H9 (cell line): ENCODE measurements around the gene TIFAB. TPM values are rescaled to one million over a fixed set of nuclear protein-coding genes. Genes with fewer than 3 reads are reported as not detected.

Experiments used
- DNase-seq: peaks from one replicate; pipeline ENCODE4 v3.0.0-alpha.2; 2017
- H2AFZ ChIP-seq: one replicate; pipeline ENCODE4 v1.6.1; 2013; ENCODE audit warnings: mild to moderate bottlenecking, low read length, control low read depth, moderate library complexity
- H2AK5ac ChIP-seq: 2 replicates; pipeline ENCODE4 v1.6.1; 2013; ENCODE audit warnings: low read length, control low read depth, mixed read lengths; ENCODE audit not compliant: insufficient read length
- H2BK120ac ChIP-seq: one replicate; pipeline ENCODE4 v1.6.1; 2013; ENCODE audit warnings: low read depth, mild to moderate bottlenecking, low read length, control low read depth, inconsistent platforms; ENCODE audit not compliant: poor library complexity, severe bottlenecking
- H2BK12ac ChIP-seq: 2 replicates; pipeline ENCODE4 v1.6.1; 2013; ENCODE audit warnings: low read length, control low read depth, mixed read lengths, low read depth; ENCODE audit not compliant: insufficient read length
- H2BK15ac ChIP-seq: 2 replicates; pipeline ENCODE4 v1.6.1; 2013; ENCODE audit warnings: low read depth, low read length, control low read depth
- H2BK20ac ChIP-seq: one replicate; pipeline ENCODE4 v1.6.1; 2013; ENCODE audit warnings: low read depth, mild to moderate bottlenecking, low read length, control low read depth, inconsistent platforms; ENCODE audit not compliant: poor library complexity, severe bottlenecking
- H2BK5ac ChIP-seq: 2 replicates; pipeline ENCODE4 v1.6.1; 2013; ENCODE audit warnings: low read length, control low read depth, mixed read lengths; ENCODE audit not compliant: insufficient read length
- H3K14ac ChIP-seq: 2 replicates; pipeline ENCODE4 v1.6.1; 2013; ENCODE audit warnings: low read length, control low read depth; ENCODE audit not compliant: insufficient read depth
- H3K18ac ChIP-seq: 2 replicates; pipeline ENCODE4 v1.6.1; 2013; ENCODE audit warnings: low read depth, mild to moderate bottlenecking, mixed read lengths, low read length, control low read depth; ENCODE audit not compliant: insufficient read length
- H3K23ac ChIP-seq: 2 replicates; pipeline ENCODE4 v1.6.1; 2013; ENCODE audit warnings: low read length, control low read depth, mixed read lengths, low read depth; ENCODE audit not compliant: insufficient read length
- H3K23me2 ChIP-seq: 2 replicates; pipeline ENCODE4 v1.6.1; 2013; ENCODE audit warnings: low read depth, mild to moderate bottlenecking, mixed read lengths, low read length, control low read depth; ENCODE audit not compliant: insufficient read length, poor library complexity, severe bottlenecking
- H3K27ac ChIP-seq: 2 replicates; pipeline ENCODE4 v1.5.1; 2013; ENCODE audit warnings: low read length, control low read depth, mixed read lengths, low read depth; ENCODE audit not compliant: insufficient read length
- H3K27me3 ChIP-seq: 2 replicates; pipeline ENCODE4 v1.6.1; 2013; ENCODE audit warnings: low read length, control low read depth, inconsistent platforms; ENCODE audit not compliant: insufficient read depth
- H3K4ac ChIP-seq: 2 replicates; pipeline ENCODE4 v1.6.1; 2013; ENCODE audit warnings: low read depth, mild to moderate bottlenecking, control low read depth, inconsistent platforms, low read length, moderate library complexity
- H3K4me1 ChIP-seq: 2 replicates; pipeline ENCODE4 v1.6.1; 2013; ENCODE audit warnings: low read length, control low read depth, inconsistent platforms; ENCODE audit not compliant: insufficient read depth
- H3K4me2 ChIP-seq: 2 replicates; pipeline ENCODE4 v1.6.1; 2013; ENCODE audit warnings: low read length, control low read depth, mixed read lengths; ENCODE audit not compliant: insufficient read length, insufficient read depth
- H3K56ac ChIP-seq: 2 replicates; pipeline ENCODE4 v1.6.1; 2013; ENCODE audit warnings: low read depth, mild to moderate bottlenecking, mixed read lengths, low read length, control low read depth; ENCODE audit not compliant: insufficient read length
- H3K79me1 ChIP-seq: 2 replicates; pipeline ENCODE4 v1.6.1; 2013; ENCODE audit warnings: low read depth, mild to moderate bottlenecking, moderate library complexity, low read length, control low read depth, inconsistent platforms; ENCODE audit not compliant: insufficient read depth, poor library complexity, severe bottlenecking
- H3K79me2 ChIP-seq: 2 replicates; pipeline ENCODE4 v1.6.1; 2013; ENCODE audit warnings: low read length, control low read depth, inconsistent platforms; ENCODE audit not compliant: insufficient read depth
- H3K9ac ChIP-seq: 2 replicates; pipeline ENCODE4 v1.6.1; 2013; ENCODE audit warnings: low read length, control low read depth, mixed read lengths; ENCODE audit not compliant: insufficient read length; ENCODE audit errors: extremely low read depth
- H3K9me3 ChIP-seq: one replicate; pipeline ENCODE4 v1.6.1; 2013; ENCODE audit warnings: low read depth, low read length, inconsistent platforms; ENCODE audit not compliant: control insufficient read depth
- H3T11ph ChIP-seq: one replicate; pipeline ENCODE4 v1.6.1; 2013; ENCODE audit warnings: mild to moderate bottlenecking, low read length, control low read depth, inconsistent platforms
- H4K20me1 ChIP-seq: one replicate; pipeline ENCODE4 v1.6.1; 2013; ENCODE audit not compliant: control insufficient read depth, insufficient read length, insufficient read depth
- H4K5ac ChIP-seq: 2 replicates; pipeline ENCODE4 v1.6.1; 2013; ENCODE audit warnings: low read depth, mild to moderate bottlenecking, mixed read lengths, low read length, control low read depth; ENCODE audit not compliant: insufficient read length
- H4K8ac ChIP-seq: replicated peaks from 2 replicates; pipeline ENCODE4 v1.6.1; 2013; ENCODE audit warnings: low read length, control low read depth, mixed read lengths, low read depth; ENCODE audit not compliant: insufficient read length
- H4K91ac ChIP-seq: 2 replicates; pipeline ENCODE4 v1.6.1; 2013; ENCODE audit warnings: low read depth, mild to moderate bottlenecking, moderate library complexity, mixed read lengths, low read length, control low read depth; ENCODE audit not compliant: insufficient read length
- H3K27ac Mint-ChIP-seq, 3 experiments: 2 replicates in 2 of 3; 3 replicates in 1 of 3; pipeline ENCODE4 v1.8.0; 2020 to 2021; ENCODE audit warnings: mixed read lengths in 3 of 3, mild to moderate bottlenecking in 1 of 3, moderate library complexity in 1 of 3
- H3K27me3 Mint-ChIP-seq: 2 replicates; pipeline ENCODE4 v1.8.0; 2021; ENCODE audit warnings: low read depth, mild to moderate bottlenecking, moderate library complexity, mixed read lengths
- H3K36me3 Mint-ChIP-seq, 3 experiments: 2 replicates in 2 of 3; 3 replicates in 1 of 3; pipeline ENCODE4 v1.8.0; 2020 to 2021; ENCODE audit warnings: low read depth in 3 of 3, mixed read lengths in 3 of 3; ENCODE audit not compliant: insufficient read depth in 1 of 3
- H3K4me1 Mint-ChIP-seq, 2 experiments: 2 replicates each; pipeline ENCODE4 v1.8.0; 2020; ENCODE audit warnings: mixed read lengths in 2 of 2
- H3K4me3 Mint-ChIP-seq, 2 experiments: 2 replicates in 1 of 2; 3 replicates in 1 of 2; pipeline ENCODE4 v1.8.0; 2020 to 2021; ENCODE audit warnings: mild to moderate bottlenecking in 2 of 2, mixed read lengths in 2 of 2, moderate library complexity in 1 of 2
- H3K9me3 Mint-ChIP-seq, 2 experiments: 2 replicates in 1 of 2; 3 replicates in 1 of 2; pipeline ENCODE4 v1.8.0; 2020; ENCODE audit warnings: mild to moderate bottlenecking in 2 of 2, mixed read lengths in 2 of 2, moderate library complexity in 1 of 2
- CTCF ChIP-seq: fragments of 200-600 bp; sonication (generic); conservative IDR thresholded peaks from 3 replicates; pipeline ENCODE4 v1.8.0; 2021; ENCODE audit warnings: antibody characterized with exemption, mild to moderate bottlenecking
- WGBS: extraction: QIAGEN DNeasy Blood & Tissue Kit; methylation state at CpG from one replicate; pipeline ENCODE4 v1.1.7; 2013; ENCODE audit warnings: missing lambda C conversion rate, low lambda C conversion rate, mixed read lengths; ENCODE audit not compliant: insufficient read length; ENCODE audit errors: extremely low coverage; 5-methylcytosine and 5-hydroxymethylcytosine counted together
- total RNA-seq: library from RNA; stranded (reverse); gene quantifications from 2 replicates; pipeline ENCODE4 v1.2.1, GENCODE V29; 2021

Gene TIFAB
- total RNA-seq, 1 experiment from 2014 or later, result not detected

DNA sequence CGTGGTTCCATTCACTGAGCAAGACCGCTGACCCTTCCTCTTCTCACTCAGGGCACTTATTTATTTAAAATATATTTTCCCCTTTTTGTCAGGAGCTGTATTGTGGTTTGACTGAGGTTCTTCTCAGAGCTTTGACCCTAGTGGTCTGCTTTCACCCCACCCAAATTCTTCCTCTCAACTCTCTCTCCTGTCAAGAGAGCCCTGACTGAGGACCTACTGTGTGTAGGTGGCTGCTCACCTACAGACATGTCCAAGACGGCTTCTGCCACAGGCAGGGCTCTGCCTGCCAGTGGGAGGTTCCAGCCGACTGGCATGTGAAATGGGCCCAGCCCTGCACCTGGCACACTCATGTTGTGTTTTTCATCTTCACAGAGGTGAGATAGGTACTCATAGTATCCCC lies 10.2 kb downstream of the TIFAB start:
- H3K4me2 ChIP-seq, result no peak overlapping the region
- no peaks in the 10 kb centered on the region for H3K79me2 ChIP-seq
- no peak overlapping the region for H3K56ac ChIP-seq
- no peaks in the 10 kb centered on the region for H3K79me1 ChIP-seq
- Mint-ChIP-seq H3K27me3 (peaks cover 45% of the 10 kb centered on the region), H3K27ac (no peak overlapping the region), H3K9me3 (no peaks in the 10 kb centered on the region; a peak in 1 of 5 replicates), H3K4me1 (peaks cover 7 to 14% of the 10 kb centered on the region in 2 experiments; a peak in 3 of 4 replicates), H3K4me3 (no peak overlapping the region), H3K36me3 (no peaks in the 10 kb centered on the region)
- H4K8ac ChIP-seq, result no peak overlapping the region
- H4K5ac ChIP-seq, result no peak overlapping the region
- H3K4ac ChIP-seq, result no peak overlapping the region
- H2BK5ac ChIP-seq, result no peak overlapping the region
- H4K91ac ChIP-seq, result no peak overlapping the region
- no peak overlapping the region for H2BK15ac ChIP-seq
- H3K23me2 ChIP-seq, result no peaks in the 10 kb centered on the region
- no peak overlapping the region for H2BK120ac ChIP-seq
- no peaks in the 10 kb centered on the region for H3K27me3 ChIP-seq
- no peak overlapping the region for H2BK20ac ChIP-seq
- H3K4me1 ChIP-seq, result no peaks in the 10 kb centered on the region
- H3K9me3 ChIP-seq, result no peaks in the 10 kb centered on the region
- H2AK5ac ChIP-seq, result no peak overlapping the region
- H2BK12ac ChIP-seq, result no peak overlapping the region
- H3K14ac ChIP-seq, result no peak overlapping the region
- no peak overlapping the region for H3K27ac ChIP-seq
- peak; percentile 11 for DNase-seq
- TF ChIP-seq CTCF, result no peak
- no peak overlapping the region for H3T11ph ChIP-seq
- H2AFZ ChIP-seq, result no peak overlapping the region
- no peaks in the 10 kb centered on the region for H4K20me1 ChIP-seq
- no peak overlapping the region for H3K23ac ChIP-seq
- H3K18ac ChIP-seq, result no peak overlapping the region
- no peak overlapping the region for H3K9ac ChIP-seq
- WGBS, result no CpG with 5 or more reads among the region's 4 CpGs
